ENCODE data around the gene DNM2. TPM values are rescaled to one million over a fixed set of nuclear protein-coding genes. Genes with fewer than 3 reads are reported as not detected.
A peak's percentile ranks its signal among the peaks of the same experiment; 100 is the strongest.

The DNM2 gene
- total and polyA plus RNA-seq, 2 of the 13 experiments (the other 11 are each of a cell fraction or from before 2014, with no cell fraction given), result 41.7 to 59.8 TPM

DNA sequence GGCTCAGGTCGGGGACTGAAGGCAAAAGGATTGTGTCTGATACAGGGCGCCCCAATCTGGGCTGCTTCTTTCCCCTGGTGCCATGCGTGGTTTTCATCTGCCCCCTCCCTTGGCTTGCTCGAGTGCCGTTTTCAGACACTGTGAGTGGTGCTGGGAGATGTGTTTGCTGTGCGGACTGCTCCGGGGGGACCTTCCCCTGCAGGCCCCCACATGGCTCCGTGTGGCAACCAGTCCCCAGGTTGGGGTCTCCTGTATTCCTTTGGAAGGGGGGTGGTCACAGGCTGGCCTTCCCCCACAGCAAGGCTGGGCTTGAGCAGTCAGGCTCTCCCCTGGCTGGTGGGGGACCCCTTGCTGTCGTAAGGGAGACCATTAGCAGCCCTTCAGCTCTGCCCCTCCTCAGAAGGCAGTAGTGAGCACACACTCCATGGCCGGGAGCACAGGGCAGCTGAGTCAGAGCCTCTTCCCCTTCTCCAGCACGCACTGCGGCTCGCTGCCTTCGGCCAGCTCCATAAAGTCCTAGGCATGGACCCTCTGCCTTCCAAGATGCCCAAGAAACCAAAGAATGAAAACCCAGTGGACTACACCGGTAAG, 37.2 kb upstream of the DNM2 start (continued):
- no peak for TF ChIP-seq TOE1 (CRISPR knock-in tag; IDR thresholded peaks at IDR 0.05)
- TF ChIP-seq, protein P1, sequence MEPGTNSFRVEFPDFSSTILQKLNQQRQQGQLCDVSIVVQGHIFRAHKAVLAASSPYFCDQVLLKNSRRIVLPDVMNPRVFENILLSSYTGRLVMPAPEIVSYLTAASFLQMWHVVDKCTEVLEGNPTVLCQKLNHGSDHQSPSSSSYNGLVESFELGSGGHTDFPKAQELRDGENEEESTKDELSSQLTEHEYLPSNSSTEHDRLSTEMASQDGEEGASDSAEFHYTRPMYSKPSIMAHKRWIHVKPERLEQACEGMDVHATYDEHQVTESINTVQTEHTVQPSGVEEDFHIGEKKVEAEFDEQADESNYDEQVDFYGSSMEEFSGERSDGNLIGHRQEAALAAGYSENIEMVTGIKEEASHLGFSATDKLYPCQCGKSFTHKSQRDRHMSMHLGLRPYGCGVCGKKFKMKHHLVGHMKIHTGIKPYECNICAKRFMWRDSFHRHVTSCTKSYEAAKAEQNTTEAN (CRISPR knock-in tag; conservative IDR thresholded peaks at IDR 0.05), result no peak
- no peak for TF ChIP-seq MTA1 (CRISPR knock-in tag; IDR thresholded peaks at IDR 0.05; ENCODE audit: borderline replicate concordance)
- TF ChIP-seq ZNF432 (CRISPR knock-in tag; IDR thresholded peaks at IDR 0.05; ENCODE audit: borderline replicate concordance), result no peak
- no peak for TF ChIP-seq PLRG1 (conservative IDR thresholded peaks at IDR 0.05)
- 0 out of 2 replicates have a peak, but pooled peaks have one; percentile 74 for TF ChIP-seq POLR2AphosphoS2 (IDR thresholded peaks at IDR 0.05; ENCODE audit: low read depth, low read length)
- no peak for TF ChIP-seq ZNF597 (CRISPR knock-in tag; IDR thresholded peaks at IDR 0.05)
- no peak for TF ChIP-seq AGO1 (IDR thresholded peaks at IDR 0.05; ENCODE audit: low read depth, low read length, poor library complexity, severe bottlenecking)
- TF ChIP-seq RARA (CRISPR knock-in tag; IDR thresholded peaks at IDR 0.05), result no peak
- TF ChIP-seq FOXO1 (CRISPR knock-in tag; IDR thresholded peaks at IDR 0.05), result no peak
- TF ChIP-seq TAF1 (CRISPR knock-in tag; IDR thresholded peaks at IDR 0.05), result no peak
- TF ChIP-seq KDM2A (CRISPR knock-in tag; IDR thresholded peaks at IDR 0.05; ENCODE audit: borderline replicate concordance, low read depth), result no peak
- no peak for TF ChIP-seq JARID2 (CRISPR knock-in tag; IDR thresholded peaks at IDR 0.05; ENCODE audit: insufficient replicate concordance)
- TF ChIP-seq, protein P2, sequence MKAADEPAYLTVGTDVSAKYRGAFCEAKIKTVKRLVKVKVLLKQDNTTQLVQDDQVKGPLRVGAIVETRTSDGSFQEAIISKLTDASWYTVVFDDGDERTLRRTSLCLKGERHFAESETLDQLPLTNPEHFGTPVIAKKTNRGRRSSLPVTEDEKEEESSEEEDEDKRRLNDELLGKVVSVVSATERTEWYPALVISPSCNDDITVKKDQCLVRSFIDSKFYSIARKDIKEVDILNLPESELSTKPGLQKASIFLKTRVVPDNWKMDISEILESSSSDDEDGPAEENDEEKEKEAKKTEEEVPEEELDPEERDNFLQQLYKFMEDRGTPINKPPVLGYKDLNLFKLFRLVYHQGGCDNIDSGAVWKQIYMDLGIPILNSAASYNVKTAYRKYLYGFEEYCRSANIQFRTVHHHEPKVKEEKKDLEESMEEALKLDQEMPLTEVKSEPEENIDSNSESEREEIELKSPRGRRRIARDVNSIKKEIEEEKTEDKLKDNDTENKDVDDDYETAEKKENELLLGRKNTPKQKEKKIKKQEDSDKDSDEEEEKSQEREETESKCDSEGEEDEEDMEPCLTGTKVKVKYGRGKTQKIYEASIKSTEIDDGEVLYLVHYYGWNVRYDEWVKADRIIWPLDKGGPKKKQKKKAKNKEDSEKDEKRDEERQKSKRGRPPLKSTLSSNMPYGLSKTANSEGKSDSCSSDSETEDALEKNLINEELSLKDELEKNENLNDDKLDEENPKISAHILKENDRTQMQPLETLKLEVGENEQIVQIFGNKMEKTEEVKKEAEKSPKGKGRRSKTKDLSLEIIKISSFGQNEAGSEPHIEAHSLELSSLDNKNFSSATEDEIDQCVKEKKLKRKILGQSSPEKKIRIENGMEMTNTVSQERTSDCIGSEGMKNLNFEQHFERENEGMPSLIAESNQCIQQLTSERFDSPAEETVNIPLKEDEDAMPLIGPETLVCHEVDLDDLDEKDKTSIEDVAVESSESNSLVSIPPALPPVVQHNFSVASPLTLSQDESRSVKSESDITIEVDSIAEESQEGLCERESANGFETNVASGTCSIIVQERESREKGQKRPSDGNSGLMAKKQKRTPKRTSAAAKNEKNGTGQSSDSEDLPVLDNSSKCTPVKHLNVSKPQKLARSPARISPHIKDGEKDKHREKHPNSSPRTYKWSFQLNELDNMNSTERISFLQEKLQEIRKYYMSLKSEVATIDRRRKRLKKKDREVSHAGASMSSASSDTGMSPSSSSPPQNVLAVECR (CRISPR knock-in tag; IDR thresholded peaks at IDR 0.05; ENCODE audit: borderline replicate concordance), result no peak
- no peak for TF ChIP-seq FOXK2 (IDR thresholded peaks at IDR 0.05)
- 0 out of 4 replicates have a peak, but pooled peaks of 1 of the 2 experiments have one; percentile 12 for TF ChIP-seq POLR2A (IDR thresholded peaks at IDR 0.05; ENCODE audit: insufficient read depth in 1 of 2, low read depth in 2 of 2, low read length in 2 of 2)
- TF ChIP-seq POLR2G (IDR thresholded peaks at IDR 0.05; ENCODE audit: low read depth, low read length), result peak; percentile 27; the same call in 1 of the 2 replicates
- TF ChIP-seq TBX2 (CRISPR knock-in tag; IDR thresholded peaks at IDR 0.05; ENCODE audit: borderline replicate concordance), result no peak
- no peak for TF ChIP-seq BORCS8-MEF2B (CRISPR knock-in tag; IDR thresholded peaks at IDR 0.05)
- no peak for TF ChIP-seq HDAC2 (CRISPR knock-in tag; IDR thresholded peaks at IDR 0.05)
- TF ChIP-seq ATAD3A (CRISPR knock-in tag; IDR thresholded peaks at IDR 0.05), result no peak
- peak; percentile 77 for TF ChIP-seq RBM22 (optimal IDR thresholded peaks at IDR 0.05; ENCODE audit: low read length)
- no peak for TF ChIP-seq ZNF761 (CRISPR knock-in tag; conservative IDR thresholded peaks at IDR 0.05)
- no peak for TF ChIP-seq ZNF12 (CRISPR knock-in tag; IDR thresholded peaks at IDR 0.05)
- no peak for TF ChIP-seq SOX5 (CRISPR knock-in tag; IDR thresholded peaks at IDR 0.05; ENCODE audit: borderline replicate concordance)
- TF ChIP-seq ZNF180 (CRISPR knock-in tag; IDR thresholded peaks at IDR 0.05; ENCODE audit: borderline replicate concordance, low read depth), result no peak
- no peak for TF ChIP-seq MBD4 (IDR thresholded peaks at IDR 0.05; ENCODE audit: borderline replicate concordance, low read length)

Measured in HepG2 (cell line).